Natural killer cell treated with Interleukin-12 subunit alpha and Interleukin-12 subunit beta and Interleukin-15 and Interleukin-18, amount 100 ng/mL, for 72 hours (primary cell): ENCODE results near the gene THG1L. TPM values are rescaled to one million over a fixed set of nuclear protein-coding genes. Genes with fewer than 3 reads are reported as not detected.
A peak's percentile ranks its signal among the peaks of the same experiment; 100 is the strongest.
"Not testable (repeated sequence)": the region's sequence is repeated elsewhere in the genome, so short reads cannot be mapped to it uniquely, and the experiment has no call there.

Experiments used
- ATAC-seq, 2 donors: fragments of 150-1000 bp; cut with Tn5 transposase in 1 of 2; sonication (Bioruptor Pico), chemical (Tn5 transposase) in 1 of 2; 2 replicates each; pipeline ENCODE4 v1.10.0; 2021
- DNase-seq: peaks from one replicate; pipeline ENCODE4 v3.0.0; 2022; ENCODE audit warnings: low spot score
- H3K27ac Mint-ChIP-seq, 2 donors: 1 replicate in 1 of 2; 2 replicates in 1 of 2; pipeline ENCODE4 v1.8.0; 2022; ENCODE audit warnings: mixed read lengths in 2 of 2, mild to moderate bottlenecking in 1 of 2, moderate library complexity in 1 of 2
- H3K27me3 Mint-ChIP-seq, 2 donors: 1 replicate in 1 of 2; 2 replicates in 1 of 2; pipeline ENCODE4 v1.8.0; 2022; ENCODE audit warnings: mixed read lengths in 2 of 2
- H3K36me3 Mint-ChIP-seq: one replicate; pipeline ENCODE4 v1.8.0; 2022; ENCODE audit warnings: mixed read lengths
- H3K4me1 Mint-ChIP-seq, 2 donors: 1 replicate in 1 of 2; 2 replicates in 1 of 2; pipeline ENCODE4 v1.8.0; 2022; ENCODE audit warnings: low read depth in 2 of 2, mixed read lengths in 2 of 2, mild to moderate bottlenecking in 1 of 2
- H3K4me3 Mint-ChIP-seq: one replicate; pipeline ENCODE4 v1.8.0; 2022; ENCODE audit warnings: mixed read lengths
- H3K9me3 Mint-ChIP-seq: 2 replicates; pipeline ENCODE4 v1.8.0; 2022; ENCODE audit warnings: mixed read lengths
- total RNA-seq, 2 donors: library from RNA; stranded (reverse); gene quantifications; one replicate each; pipeline ENCODE4 v1.2.3, GENCODE V29; 2022

Gene THG1L
- total RNA-seq = 10 to 100 TPM; 15.7 to 18.9 TPM

- peaks cover 15 to 19% of the 10 kb centered on the region in 2 donors for H3K4me1 Mint-ChIP-seq
These were observed at the start of gene THG1L for GRCh38 chr5:157731272-157732129. Gene THG1L, plus strand, starts transcription at chr5:157731420. Its CDS starts 21 bp downstream, at chr5:157731441.

GRCh38 chr5:157682257-157682656 is 49.0 kb upstream of the THG1L start:
- H3K27me3 Mint-ChIP-seq = no peaks in the 10 kb centered on the region
- H3K4me3 Mint-ChIP-seq = no peak overlapping the region
- H3K4me1 Mint-ChIP-seq = no peaks in the 10 kb centered on the region
- no peaks in the 10 kb centered on the region for H3K9me3 Mint-ChIP-seq
- H3K36me3 Mint-ChIP-seq = no peaks in the 10 kb centered on the region
- ATAC-seq = no peak
- no peak overlapping the region for H3K27ac Mint-ChIP-seq
- no peak for DNase-seq

More at GRCh38 chr5:157731272-157732129, at the start of gene THG1L:
- ATAC-seq = peak; percentile 99
- Mint-ChIP-seq H3K27ac (peak within 1 kb of the TSS; percentile 87 to 98), H3K27me3 (no peaks in the 10 kb centered on the region), H3K4me3 (peak within 1 kb of the TSS; percentile 91), H3K36me3 (peaks cover 6% of the 10 kb centered on the region), H3K9me3 (no peaks in the 10 kb centered on the region)
- peak; percentile 99 for DNase-seq

GRCh38 chr5:157686276-157687197 is 44.7 kb upstream of the THG1L start:
- not testable (repeated sequence) for DNase-seq, H3K4me3 Mint-ChIP-seq, H3K27me3 Mint-ChIP-seq, H3K36me3 Mint-ChIP-seq, H3K9me3 Mint-ChIP-seq, H3K4me1 Mint-ChIP-seq, H3K27ac Mint-ChIP-seq, ATAC-seq

- Mint-ChIP-seq H3K4me3 (no peak overlapping the region), H3K27ac (no peak overlapping the region), H3K4me1 (no peaks in the 10 kb centered on the region), H3K27me3 (peaks cover 0 to 8% of the 10 kb centered on the region in 2 donors), H3K9me3 (no peaks in the 10 kb centered on the region), H3K36me3 (no peaks in the 10 kb centered on the region)
- ATAC-seq = no peak
- DNase-seq = no peak
These were observed 44.0 kb upstream of the THG1L start for GRCh38 chr5:157687198-157687554.

- no peak overlapping the region for H3K4me3 Mint-ChIP-seq
- no peak overlapping the region for H3K27ac Mint-ChIP-seq
- peak in 1 of 2 donors; percentile 70 for ATAC-seq
These were observed 41.1 kb upstream of the THG1L start for GRCh38 chr5:157689942-157690689.

DNA sequence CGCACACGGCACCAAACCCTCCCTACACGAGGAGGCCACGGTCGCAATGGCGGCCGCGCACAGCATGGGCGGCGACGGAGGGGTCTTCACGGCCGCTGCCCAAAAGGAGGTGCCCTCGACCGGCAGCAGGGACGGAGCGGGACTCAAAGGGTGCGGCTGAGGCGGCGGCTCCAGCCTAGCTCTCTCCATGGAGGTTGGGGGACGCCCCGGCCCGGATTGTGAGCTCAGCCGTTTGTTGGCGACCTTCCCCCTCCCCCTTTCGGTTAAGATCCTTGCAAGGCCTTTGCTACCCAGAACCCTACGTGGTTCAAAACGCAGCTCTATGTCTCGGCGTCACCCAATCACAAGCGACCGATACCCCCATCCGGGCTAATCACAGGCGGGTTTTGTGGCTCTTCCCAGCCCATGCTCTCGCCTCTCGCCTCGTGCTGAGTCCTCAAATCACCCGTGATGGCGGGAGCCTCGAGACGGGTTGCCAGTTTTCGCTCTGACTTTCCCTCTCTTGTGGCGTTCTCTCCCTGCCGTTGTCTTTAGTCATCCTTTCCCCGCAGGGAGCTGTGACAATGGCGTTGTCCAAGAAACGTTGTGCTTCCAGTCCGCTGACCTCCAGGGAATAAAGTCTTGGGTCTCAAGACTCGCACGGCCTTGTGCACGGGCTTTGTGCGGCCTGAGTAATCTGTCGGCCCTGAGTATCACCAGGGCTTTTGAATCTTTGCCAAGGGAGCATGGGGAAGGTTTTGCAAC is 40.4 kb upstream of the THG1L start:
- H3K4me1 Mint-ChIP-seq = peaks cover 0 to 3% of the 10 kb centered on the region in 2 donors
- H3K4me3 Mint-ChIP-seq = no peak overlapping the region
- H3K27ac Mint-ChIP-seq = no peak overlapping the region
- H3K27me3 Mint-ChIP-seq = peaks cover 7 to 11% of the 10 kb centered on the region in 2 donors
- no peak for DNase-seq
- H3K36me3 Mint-ChIP-seq = no peaks in the 10 kb centered on the region
- ATAC-seq = peak in 1 of 2 donors; percentile 45
- H3K9me3 Mint-ChIP-seq = no peaks in the 10 kb centered on the region

More at GRCh38 chr5:157689942-157690689, 41.1 kb upstream of the THG1L start:
- H3K36me3 Mint-ChIP-seq = no peaks in the 10 kb centered on the region
- H3K9me3 Mint-ChIP-seq = no peaks in the 10 kb centered on the region
- no peak for DNase-seq
- H3K4me1 Mint-ChIP-seq = peaks cover 0 to 2% of the 10 kb centered on the region in 2 donors
- peaks cover 7 to 11% of the 10 kb centered on the region in 2 donors for H3K27me3 Mint-ChIP-seq

- not testable (repeated sequence) for H3K9me3 Mint-ChIP-seq, H3K4me1 Mint-ChIP-seq, DNase-seq, ATAC-seq, H3K4me3 Mint-ChIP-seq, H3K27ac Mint-ChIP-seq
- peaks cover 15 to 17% of the 10 kb centered on the region in 2 donors for H3K27me3 Mint-ChIP-seq
- peaks cover 12% of the 10 kb centered on the region for H3K36me3 Mint-ChIP-seq
These were observed 37.4 kb upstream of the THG1L start for GRCh38 chr5:157693816-157694215.

DNA sequence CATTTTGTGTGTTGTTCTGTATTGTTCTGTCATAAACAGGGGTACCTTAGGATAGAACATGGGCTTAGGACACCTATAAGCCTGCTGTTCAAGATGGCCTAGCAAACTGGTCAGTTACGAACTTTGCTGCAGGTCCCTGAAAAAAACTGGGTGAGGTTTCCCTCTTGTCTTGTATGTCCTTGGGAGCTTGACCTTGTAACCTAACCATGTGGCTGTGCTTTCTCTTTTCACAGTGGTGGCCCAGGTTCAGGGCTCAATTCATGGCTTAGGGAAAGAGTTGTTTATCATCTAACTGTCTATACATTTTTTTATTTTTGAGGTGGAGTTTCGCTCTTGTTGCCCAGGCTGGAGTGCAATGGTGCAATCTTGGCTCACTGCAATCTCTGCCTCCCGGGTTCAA is 35.1 kb upstream of the THG1L start:
- H3K4me3 Mint-ChIP-seq, H3K4me1 Mint-ChIP-seq, ATAC-seq, DNase-seq, H3K9me3 Mint-ChIP-seq, H3K27ac Mint-ChIP-seq: not testable (repeated sequence)
- peaks cover 15 to 17% of the 10 kb centered on the region in 2 donors for H3K27me3 Mint-ChIP-seq
- peaks cover 12% of the 10 kb centered on the region for H3K36me3 Mint-ChIP-seq

DNA sequence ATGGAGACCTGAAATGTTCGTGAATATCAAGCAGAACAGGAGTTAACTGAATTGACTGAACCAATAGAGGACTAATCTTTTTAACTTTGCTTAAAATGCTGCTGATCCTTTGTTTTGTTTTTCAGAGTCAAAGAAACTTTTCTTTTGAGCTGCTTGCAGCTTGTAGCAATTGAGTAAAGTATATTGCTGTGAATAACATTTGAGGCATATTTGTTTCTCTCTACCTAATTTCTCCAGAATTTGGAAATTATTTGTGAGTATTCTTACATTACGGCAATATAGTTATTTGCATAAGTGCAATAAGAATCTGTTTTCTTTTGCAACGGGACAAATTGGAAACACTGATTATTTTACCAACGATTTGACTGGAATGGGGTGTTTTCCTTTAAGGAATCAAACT is 32.5 kb upstream of the THG1L start:
- H3K27ac Mint-ChIP-seq, H3K4me1 Mint-ChIP-seq, ATAC-seq, DNase-seq, H3K9me3 Mint-ChIP-seq, H3K4me3 Mint-ChIP-seq: not testable (repeated sequence)
- H3K36me3 Mint-ChIP-seq = peaks cover 12% of the 10 kb centered on the region
- peaks cover 8 to 10% of the 10 kb centered on the region in 2 donors for H3K27me3 Mint-ChIP-seq

DNA sequence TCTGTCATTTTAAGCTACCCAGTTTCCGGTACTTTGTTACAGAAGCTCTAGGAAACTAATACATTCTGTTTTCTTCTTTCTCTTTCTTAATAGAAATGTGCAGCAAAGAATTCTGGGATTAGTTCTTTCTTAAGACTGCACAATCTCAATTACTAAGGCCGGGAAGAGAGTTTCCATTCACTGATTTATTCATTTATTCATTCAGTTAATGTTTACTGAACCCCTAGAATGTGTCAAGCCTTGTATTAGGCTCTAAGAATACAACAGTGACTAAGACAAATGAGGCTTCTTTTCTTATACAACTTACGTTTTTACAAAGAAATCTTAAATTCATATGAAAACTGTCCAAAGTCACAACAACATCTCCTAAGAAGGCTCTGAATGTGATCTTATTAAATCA is 27.5 kb upstream of the THG1L start:
- Mint-ChIP-seq H3K4me1 (no peaks in the 10 kb centered on the region), H3K36me3 (peaks cover 1% of the 10 kb centered on the region), H3K27me3 (peaks cover 0 to 9% of the 10 kb centered on the region in 2 donors), H3K9me3 (no peaks in the 10 kb centered on the region), H3K27ac (no peak overlapping the region), H3K4me3 (no peak overlapping the region)
- DNase-seq (no peak), ATAC-seq (no peak)

DNA sequence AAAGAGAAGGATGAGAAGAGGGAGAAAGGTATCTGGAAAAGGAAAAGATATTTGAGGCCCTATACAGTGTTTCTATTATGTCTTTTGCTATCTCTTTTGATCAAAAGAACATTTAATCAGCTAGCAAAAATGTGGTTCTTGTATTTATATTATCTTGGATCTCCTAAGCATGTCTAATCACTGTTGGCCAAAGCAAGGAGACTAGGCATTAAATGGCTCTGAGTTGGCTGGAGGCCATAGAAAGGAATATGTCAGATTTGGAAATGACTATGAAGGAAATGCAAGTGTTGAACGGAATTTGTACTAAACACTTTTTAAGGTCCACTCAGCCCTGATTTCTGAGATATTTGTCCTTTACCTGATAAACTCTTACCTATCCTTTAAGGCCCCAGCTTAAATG is 22.4 kb upstream of the THG1L start:
- no peak for ATAC-seq
- Mint-ChIP-seq H3K36me3 (no peaks in the 10 kb centered on the region), H3K27me3 (peaks cover 0 to 5% of the 10 kb centered on the region in 2 donors), H3K4me3 (no peak overlapping the region), H3K9me3 (no peaks in the 10 kb centered on the region), H3K27ac (no peak overlapping the region), H3K4me1 (peaks cover 7 to 23% of the 10 kb centered on the region in 2 donors)
- no peak for DNase-seq

DNA sequence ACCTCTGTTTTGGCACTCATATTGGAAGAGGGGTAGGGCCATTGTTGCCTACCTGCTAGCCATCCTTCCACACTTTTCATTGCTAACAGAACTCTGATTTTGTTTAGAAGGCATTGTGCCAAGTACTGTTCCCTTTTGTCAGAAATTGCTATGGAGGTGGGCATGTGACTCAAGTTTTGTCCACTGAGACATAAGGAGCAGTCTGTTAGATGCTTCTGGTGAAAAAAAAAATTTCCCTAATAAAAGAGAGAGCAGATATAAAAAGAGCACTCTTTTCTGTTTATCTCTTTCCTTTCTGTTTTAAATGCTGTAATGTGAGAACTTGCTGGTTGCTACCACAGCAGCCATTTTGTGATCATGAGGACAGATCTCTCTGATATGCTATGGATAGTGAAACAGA is 21.9 kb upstream of the THG1L start:
- DNase-seq (no peak), ATAC-seq (no peak)
- no peaks in the 10 kb centered on the region for H3K9me3 Mint-ChIP-seq
- peaks cover 0 to 5% of the 10 kb centered on the region in 2 donors for H3K27me3 Mint-ChIP-seq
- H3K36me3 Mint-ChIP-seq = no peaks in the 10 kb centered on the region
- H3K4me3 Mint-ChIP-seq = no peak overlapping the region
- peaks cover 12 to 27% of the 10 kb centered on the region in 2 donors for H3K4me1 Mint-ChIP-seq
- H3K27ac Mint-ChIP-seq = no peak overlapping the region

DNA sequence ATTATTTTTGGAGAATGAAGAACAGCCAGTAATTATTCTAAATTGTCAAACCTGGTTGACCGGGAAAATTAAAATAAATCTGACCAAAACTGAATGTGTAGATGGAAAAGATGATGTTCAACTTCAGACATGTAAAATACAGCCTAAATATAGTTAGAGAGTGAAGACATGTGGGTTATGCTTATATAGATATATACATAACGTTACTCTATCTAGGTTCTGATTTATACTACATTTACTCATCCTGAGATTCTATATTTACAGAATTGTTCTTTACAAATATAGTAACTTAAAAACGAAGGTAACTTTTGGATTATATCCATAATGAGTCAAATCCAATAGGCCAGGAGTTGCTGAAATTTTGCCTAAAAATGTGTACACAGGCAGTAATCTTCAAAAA is 20.8 kb upstream of the THG1L start:
- H3K36me3 Mint-ChIP-seq = no peaks in the 10 kb centered on the region
- peak overlapping the region; percentile 53 for H3K4me3 Mint-ChIP-seq
- no peaks in the 10 kb centered on the region for H3K9me3 Mint-ChIP-seq
- ATAC-seq = peak in 1 of 2 donors; percentile 59
- peaks cover 17 to 35% of the 10 kb centered on the region in 2 donors for H3K4me1 Mint-ChIP-seq
- H3K27me3 Mint-ChIP-seq = peaks cover 0 to 2% of the 10 kb centered on the region in 2 donors
- DNase-seq = no peak
- H3K27ac Mint-ChIP-seq = peak overlapping the region in 1 of 2 donors; percentile 30
